ENCODE measurements around the gene AMZ1. TPM values are rescaled to one million over a fixed set of nuclear protein-coding genes. Genes with fewer than 3 reads are reported as not detected.

The AMZ1 gene
- total RNA-seq, 4 donors from 2014 or later: 0.17 TPM; not detected in 3

GRCh38 chr7:2654059-2654458, 33.9 kb upstream of the AMZ1 start:
- no peak overlapping the region for H3K4me3 ChIP-seq
- DNase-seq (ENCODE audit: low spot score in 2 of 2): no peak
- 85% methylated on average over 5 of the region's 5 CpGs for WGBS
- no peak for TF ChIP-seq CTCF (IDR thresholded peaks at IDR 0.05)
- TF ChIP-seq POLR2A (IDR thresholded peaks at IDR 0.05): no peak
- no peak for TF ChIP-seq POLR2AphosphoS5 (IDR thresholded peaks at IDR 0.05)
- no peak for TF ChIP-seq EP300 (IDR thresholded peaks at IDR 0.05)
- H3K27me3 ChIP-seq: no peaks in the 10 kb centered on the region
- H3K9me3 ChIP-seq: no peaks in the 10 kb centered on the region
- no peak overlapping the region for H3K27ac ChIP-seq
- H3K36me3 ChIP-seq: peaks cover 65% of the 10 kb centered on the region
- no peaks in the 10 kb centered on the region for H3K4me1 ChIP-seq

- DNase-seq (ENCODE audit: low spot score in 2 of 2): no peak
- Histone ChIP-seq H3K36me3 (peaks cover 57% of the 10 kb centered on the region), H3K4me1 (peaks cover 11% of the 10 kb centered on the region), H3K4me3 (no peak overlapping the region), H3K27me3 (no peaks in the 10 kb centered on the region), H3K9me3 (no peaks in the 10 kb centered on the region), H3K27ac (no peak overlapping the region)
- TF ChIP-seq EP300 (IDR thresholded peaks at IDR 0.05) (no peak), POLR2A (IDR thresholded peaks at IDR 0.05) (no peak), CTCF (IDR thresholded peaks at IDR 0.05) (no peak), POLR2AphosphoS5 (IDR thresholded peaks at IDR 0.05) (no peak)
- WGBS: 96% methylated on average over 13 of the region's 29 CpGs
These were observed 32.0 kb upstream of the AMZ1 start for GRCh38 chr7:2655870-2656614.

GRCh38 chr7:2657208-2657607, 30.8 kb upstream of the AMZ1 start:
- H3K36me3 ChIP-seq: peaks cover 55% of the 10 kb centered on the region
- no peak overlapping the region for H3K4me3 ChIP-seq
- WGBS: 48% methylated on average over 2 of the region's 2 CpGs
- H3K4me1 ChIP-seq: peaks cover 23% of the 10 kb centered on the region
- no peak for DNase-seq (ENCODE audit: low spot score in 2 of 2)
- no peaks in the 10 kb centered on the region for H3K9me3 ChIP-seq
- no peak for TF ChIP-seq CTCF (IDR thresholded peaks at IDR 0.05)
- no peak for TF ChIP-seq POLR2A (IDR thresholded peaks at IDR 0.05)
- no peak for TF ChIP-seq POLR2AphosphoS5 (IDR thresholded peaks at IDR 0.05)
- TF ChIP-seq EP300 (IDR thresholded peaks at IDR 0.05): no peak
- H3K27me3 ChIP-seq: no peaks in the 10 kb centered on the region
- no peak overlapping the region for H3K27ac ChIP-seq

DNA sequence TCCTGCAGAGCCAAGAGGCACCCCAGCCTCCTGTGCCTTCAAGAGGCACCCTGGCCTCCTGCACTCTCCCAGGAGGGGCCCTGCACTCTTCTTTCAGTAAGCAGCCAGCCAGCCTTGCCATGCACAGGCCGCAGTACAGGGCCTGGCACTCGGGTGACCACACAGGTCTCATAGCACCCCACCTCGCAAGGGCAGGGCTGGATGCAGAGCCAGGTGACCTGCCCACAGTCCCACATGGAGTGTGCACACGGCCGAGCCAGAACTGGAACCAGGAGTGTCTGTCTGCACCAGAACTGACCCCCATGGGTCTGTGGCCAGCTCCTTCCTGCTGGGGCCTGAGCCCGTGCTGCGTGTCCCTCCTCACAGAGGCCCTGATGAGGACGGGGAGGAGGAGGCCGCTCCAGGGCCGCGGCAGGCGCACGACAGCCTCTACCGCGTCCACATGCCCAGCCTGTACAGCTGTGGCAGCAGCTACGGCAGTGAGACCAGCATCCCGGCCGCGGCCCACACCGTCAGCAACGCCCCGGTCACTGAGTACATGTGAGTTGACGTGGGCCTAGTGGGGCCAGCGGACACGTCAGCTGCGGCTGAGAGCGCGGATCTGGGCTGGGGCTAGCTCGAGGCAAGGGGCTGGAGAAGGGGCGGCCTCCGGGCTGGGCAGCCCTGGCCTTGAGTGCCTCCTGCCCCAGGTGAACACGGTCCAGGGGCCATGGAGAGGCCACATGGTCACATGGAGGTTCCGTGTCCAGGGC, 29.9 kb upstream of the AMZ1 start:
- H3K4me1 ChIP-seq: peaks cover 32% of the 10 kb centered on the region
- H3K27me3 ChIP-seq: no peaks in the 10 kb centered on the region
- no peak for DNase-seq (ENCODE audit: low spot score in 2 of 2)
- no peaks in the 10 kb centered on the region for H3K9me3 ChIP-seq
- no peak overlapping the region for H3K4me3 ChIP-seq
- no peak for TF ChIP-seq POLR2AphosphoS5 (IDR thresholded peaks at IDR 0.05)
- no peak for TF ChIP-seq CTCF (IDR thresholded peaks at IDR 0.05)
- TF ChIP-seq POLR2A (IDR thresholded peaks at IDR 0.05): no peak
- no peak for TF ChIP-seq EP300 (IDR thresholded peaks at IDR 0.05)
- 97% methylated on average over 16 of the region's 33 CpGs for WGBS
- peaks cover 53% of the 10 kb centered on the region for H3K36me3 ChIP-seq
- H3K27ac ChIP-seq: no peak overlapping the region

DNA sequence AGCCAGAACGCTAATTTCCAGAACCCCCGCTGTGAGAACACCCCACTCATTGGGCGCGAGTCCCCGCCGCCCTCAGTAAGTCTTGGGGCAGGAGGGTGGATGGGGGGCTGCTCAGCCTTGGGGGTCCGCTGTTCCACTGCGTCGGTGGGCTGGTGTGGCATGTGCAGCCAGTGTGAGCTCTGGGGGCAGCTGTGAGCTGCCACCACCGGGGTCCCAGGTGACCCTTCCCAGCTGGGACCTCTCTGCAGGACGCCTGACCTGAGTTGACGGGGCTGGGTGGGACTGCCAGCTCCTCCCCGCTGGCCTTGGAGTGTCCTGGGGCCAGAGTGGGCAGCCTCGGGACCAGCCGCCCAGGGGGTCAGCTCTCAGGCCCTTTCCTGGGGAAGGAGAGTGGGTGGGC, 29.1 kb upstream of the AMZ1 start:
- Histone ChIP-seq H3K4me1 (peaks cover 34% of the 10 kb centered on the region), H3K27me3 (no peaks in the 10 kb centered on the region), H3K9me3 (no peaks in the 10 kb centered on the region), H3K4me3 (no peak overlapping the region), H3K27ac (no peak overlapping the region), H3K36me3 (peaks cover 48% of the 10 kb centered on the region)
- WGBS: 96% methylated on average over 6 of the region's 15 CpGs
- TF ChIP-seq POLR2AphosphoS5 (IDR thresholded peaks at IDR 0.05): no peak
- DNase-seq (ENCODE audit: low spot score in 2 of 2): no peak
